Mammary epithelial cell (primary cell): Measurements from ENCODE around the gene SHMT1.

Experiments
- CTCF ChIP-seq, 2 donors: IDR thresholded peaks in 1 of 2; conservative IDR thresholded peaks in 1 of 2; 2 replicates each; pipeline ENCODE4 v1.5.1; 2011 to 2012; ENCODE audit warnings: inconsistent platforms in 2 of 2, low read length in 2 of 2, mild to moderate bottlenecking in 2 of 2, control low read depth in 1 of 2, low read depth in 1 of 2; ENCODE audit not compliant: insufficient read depth in 1 of 2; ENCODE audit errors: extremely low read depth in 1 of 2
- EZH2 ChIP-seq: IDR thresholded peaks from 2 replicates; pipeline ENCODE4 v1.6.1; 2012; ENCODE audit warnings: low read length, inconsistent platforms, borderline replicate concordance

- no peak for TF ChIP-seq CTCF (conservative IDR thresholded peaks at IDR 0.05 in 1 of 2, IDR thresholded peaks at IDR 0.05 in 1 of 2; ENCODE audit: extremely low read depth in 1 of 2, insufficient read depth in 1 of 2, low read depth in 1 of 2, low read length in 2 of 2)
- no peak for TF ChIP-seq EZH2
Measured at GRCh38 chr17:18380471-18381157, 17.3 kb upstream of the SHMT1 start.
